ENCODE data around the gene BMP3. TPM values are rescaled to one million over a fixed set of nuclear protein-coding genes. Genes with fewer than 3 reads are reported as not detected.

The BMP3 gene
- total RNA-seq, 1 experiment from 2014 or later, result not detected

DNA sequence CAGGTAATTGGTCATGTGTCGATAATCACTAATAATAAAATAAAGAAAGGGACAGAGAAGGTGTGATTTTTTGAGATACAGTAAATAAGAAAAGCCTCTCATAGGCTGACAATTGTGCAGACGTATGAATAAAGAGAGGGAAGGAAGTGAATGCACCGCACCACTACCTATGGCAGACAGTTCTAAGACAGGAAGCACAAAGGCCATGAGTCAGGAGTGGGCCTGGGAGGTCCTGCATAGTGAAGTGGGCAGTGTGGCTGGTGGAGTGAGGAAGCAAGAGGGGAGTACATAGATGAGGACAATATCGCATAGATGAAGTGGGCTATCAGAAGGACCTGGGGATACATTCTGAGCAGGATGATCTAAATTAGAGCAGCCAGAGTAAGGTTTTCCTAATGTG lies 75.6 kb downstream of the BMP3 start:
- Histone ChIP-seq H3K36me3 (ENCODE audit: control insufficient read depth in 1 of 2, insufficient read depth in 2 of 2, low read length in 2 of 2) (no peaks in the 10 kb centered on the region), H3K27ac (ENCODE audit: low read depth, low read length) (no peak overlapping the region), H3K9me3 (ENCODE audit: control insufficient read depth in 1 of 2, insufficient read depth in 1 of 2, low read depth in 1 of 2, low read length in 2 of 2) (no peaks in the 10 kb centered on the region), H3K4me3 (replicated peaks in 1 of 2; ENCODE audit: low read depth in 1 of 2, low read length in 2 of 2) (no peak overlapping the region), H2AFZ (ENCODE audit: low read depth, low read length, poor library complexity, severe bottlenecking) (no peak overlapping the region), H3K9ac (ENCODE audit: low read length) (no peak overlapping the region), H3K9me2 (ENCODE audit: insufficient read depth) (no peaks in the 10 kb centered on the region), H3K27me3 (ENCODE audit: insufficient read depth, low read length) (no peaks in the 10 kb centered on the region), H4K20me1 (ENCODE audit: insufficient read depth) (no peaks in the 10 kb centered on the region), H3K4me1 (ENCODE audit: control insufficient read depth in 1 of 2, insufficient read depth in 2 of 2, low read length in 2 of 2) (no peaks in the 10 kb centered on the region), H3K4me2 (ENCODE audit: low read length) (no peak overlapping the region), H3K79me2 (ENCODE audit: insufficient read depth, low read length) (no peaks in the 10 kb centered on the region)
- intact Hi-C loops (cut with micrococcal nuclease), result no loop called here
- ATAC-seq (no peak), DNase-seq (ENCODE audit: low read depth, low spot score) (no peak)
- CTCF ChIA-PET, result no interaction called here
- TF ChIP-seq POLR2AphosphoS5 (IDR thresholded peaks at IDR 0.05; ENCODE audit: low read depth, low read length) (no peak), ELF1 (IDR thresholded peaks at IDR 0.05; ENCODE audit: borderline replicate concordance, low read depth) (no peak), FOSL1 (IDR thresholded peaks at IDR 0.05; ENCODE audit: low read depth) (no peak), SP1 (IDR thresholded peaks at IDR 0.05; ENCODE audit: low read depth) (no peak), CBX3 (IDR thresholded peaks at IDR 0.05; ENCODE audit: low read depth) (no peak), RAD21 (IDR thresholded peaks at IDR 0.05; ENCODE audit: low read depth) (no peak), ZFX (IDR thresholded peaks at IDR 0.05) (no peak), SRF (IDR thresholded peaks at IDR 0.05; ENCODE audit: low read depth) (no peak), EGR1 (IDR thresholded peaks at IDR 0.05; ENCODE audit: low read depth) (no peak), YY1 (IDR thresholded peaks at IDR 0.05; ENCODE audit: extremely low read depth, insufficient replicate concordance, low read depth, low read length) (no peak), CEBPB (IDR thresholded peaks at IDR 0.05; ENCODE audit: low read depth) (no peak), EZH2 (IDR thresholded peaks at IDR 0.05) (no peak), EZH2phosphoT487 (IDR thresholded peaks at IDR 0.05; ENCODE audit: borderline replicate concordance) (no peak), SIN3A (IDR thresholded peaks at IDR 0.05; ENCODE audit: low read depth) (no peak), ZNF274 (IDR thresholded peaks at IDR 0.05; ENCODE audit: low read depth, low read length) (no peak), REST (IDR thresholded peaks at IDR 0.05; ENCODE audit: low read depth) (no peak)
- TF ChIP-seq, protein P1, sequence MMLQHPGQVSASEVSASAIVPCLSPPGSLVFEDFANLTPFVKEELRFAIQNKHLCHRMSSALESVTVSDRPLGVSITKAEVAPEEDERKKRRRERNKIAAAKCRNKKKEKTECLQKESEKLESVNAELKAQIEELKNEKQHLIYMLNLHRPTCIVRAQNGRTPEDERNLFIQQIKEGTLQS (IDR thresholded peaks at IDR 0.05), result no peak
- RAD21 ChIA-PET (ENCODE audit: low non-redundant PET in 1 of 2, low total read pairs in 2 of 2, uncharacterized antibody in 2 of 2, unreplicated experiment in 2 of 2), result no interaction called here
- POLR2A ChIA-PET, result no interaction called here
- BruUV-seq (replicated peaks), result no TSS peak

Other genes starting within 250 kb of the BMP3 start
- gene PRKG2, start 184.5 kb downstream of the BMP3 start, total RNA-seq (2021; ENCODE audit: unreplicated experiment), result 2.1 TPM